Transverse colon (tissue), 4 donors: Measurements from ENCODE around the gene C5AR2.

Experiments used
- EP300 ChIP-seq: sonication (generic); formaldehyde crosslinking; IDR thresholded peaks from one replicate; pipeline ENCODE4 v1.6.1; 2017; ENCODE audit warnings: antibody characterized with exemption, low read depth
- POLR2A ChIP-seq: fragments of 450-650 bp; IDR thresholded peaks from one replicate; pipeline ENCODE4 v1.6.1; 2016; ENCODE audit warnings: antibody characterized with exemption, mild to moderate bottlenecking, moderate library complexity
- POLR2AphosphoS5 ChIP-seq, 3 donors: sonication (generic); formaldehyde crosslinking; IDR thresholded peaks; one replicate each; pipeline ENCODE4 v1.6.1; 2016; ENCODE audit warnings: antibody characterized with exemption in 3 of 3
- TF ChIP-seq, protein P1 (sequence below), 5 experiments: fragments of 200-600 bp in 3 of 5; fragments of 450-650 bp in 2 of 5; sonication (generic) in 3 of 5; IDR thresholded peaks; 1 replicate in 2 of 5; 2 replicates in 3 of 5; pipeline ENCODE4 v1.5.1; 2016 to 2017; ENCODE audit warnings: antibody characterized with exemption in 5 of 5, inconsistent platforms in 3 of 5, mild to moderate bottlenecking in 2 of 5, moderate library complexity in 1 of 5

- TF ChIP-seq, protein P1, sequence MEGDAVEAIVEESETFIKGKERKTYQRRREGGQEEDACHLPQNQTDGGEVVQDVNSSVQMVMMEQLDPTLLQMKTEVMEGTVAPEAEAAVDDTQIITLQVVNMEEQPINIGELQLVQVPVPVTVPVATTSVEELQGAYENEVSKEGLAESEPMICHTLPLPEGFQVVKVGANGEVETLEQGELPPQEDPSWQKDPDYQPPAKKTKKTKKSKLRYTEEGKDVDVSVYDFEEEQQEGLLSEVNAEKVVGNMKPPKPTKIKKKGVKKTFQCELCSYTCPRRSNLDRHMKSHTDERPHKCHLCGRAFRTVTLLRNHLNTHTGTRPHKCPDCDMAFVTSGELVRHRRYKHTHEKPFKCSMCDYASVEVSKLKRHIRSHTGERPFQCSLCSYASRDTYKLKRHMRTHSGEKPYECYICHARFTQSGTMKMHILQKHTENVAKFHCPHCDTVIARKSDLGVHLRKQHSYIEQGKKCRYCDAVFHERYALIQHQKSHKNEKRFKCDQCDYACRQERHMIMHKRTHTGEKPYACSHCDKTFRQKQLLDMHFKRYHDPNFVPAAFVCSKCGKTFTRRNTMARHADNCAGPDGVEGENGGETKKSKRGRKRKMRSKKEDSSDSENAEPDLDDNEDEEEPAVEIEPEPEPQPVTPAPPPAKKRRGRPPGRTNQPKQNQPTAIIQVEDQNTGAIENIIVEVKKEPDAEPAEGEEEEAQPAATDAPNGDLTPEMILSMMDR (IDR thresholded peaks at IDR 0.05) = no peak
- no peak for TF ChIP-seq POLR2A
- TF ChIP-seq EP300 = no peak
- no peak for TF ChIP-seq POLR2AphosphoS5 (IDR thresholded peaks at IDR 0.05)
These were observed 8.1 kb upstream of the C5AR2 start for GRCh38 chr19:47323872-47324271.
